GM18502 (cell line): ENCODE measurements around the gene ISLR2.

Source experiments
- ATAC-seq: cut with Tn5 transposase; IDR thresholded peaks from one replicate; pipeline ENCODE4 v1.9.1; 2021; ENCODE audit warnings: mild to moderate bottlenecking; ENCODE audit not compliant: unreplicated experiment, poor library complexity

The ISLR2 gene

GRCh38 chr15:74174219-74174957 lies 44.0 kb downstream of the ISLR2 start:
- no peak for ATAC-seq

GRCh38 chr15:74174958-74175253 lies 44.5 kb downstream of the ISLR2 start:
- ATAC-seq = no peak

DNA sequence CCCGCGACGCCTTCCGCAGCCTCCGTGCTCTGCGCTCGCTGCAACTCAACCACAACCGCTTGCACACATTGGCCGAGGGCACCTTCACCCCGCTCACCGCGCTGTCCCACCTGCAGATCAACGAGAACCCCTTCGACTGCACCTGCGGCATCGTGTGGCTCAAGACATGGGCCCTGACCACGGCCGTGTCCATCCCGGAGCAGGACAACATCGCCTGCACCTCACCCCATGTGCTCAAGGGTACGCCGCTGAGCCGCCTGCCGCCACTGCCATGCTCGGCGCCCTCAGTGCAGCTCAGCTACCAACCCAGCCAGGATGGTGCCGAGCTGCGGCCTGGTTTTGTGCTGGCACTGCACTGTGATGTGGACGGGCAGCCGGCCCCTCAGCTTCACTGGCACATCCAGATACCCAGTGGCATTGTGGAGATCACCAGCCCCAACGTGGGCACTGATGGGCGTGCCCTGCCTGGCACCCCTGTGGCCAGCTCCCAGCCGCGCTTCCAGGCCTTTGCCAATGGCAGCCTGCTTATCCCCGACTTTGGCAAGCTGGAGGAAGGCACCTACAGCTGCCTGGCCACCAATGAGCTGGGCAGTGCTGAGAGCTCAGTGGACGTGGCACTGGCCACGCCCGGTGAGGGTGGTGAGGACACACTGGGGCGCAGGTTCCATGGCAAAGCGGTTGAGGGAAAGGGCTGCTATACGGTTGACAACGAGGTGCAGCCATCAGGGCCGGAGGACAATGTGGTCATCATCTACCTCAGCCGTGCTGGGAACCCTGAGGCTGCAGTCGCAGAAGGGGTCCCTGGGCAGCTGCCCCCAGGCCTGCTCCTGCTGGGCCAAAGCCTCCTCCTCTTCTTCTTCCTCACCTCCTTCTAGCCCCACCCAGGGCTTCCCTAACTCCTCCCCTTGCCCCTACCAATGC lies 45.1 kb downstream of the ISLR2 start:
- ATAC-seq = no peak

GRCh38 chr15:74176262-74177214 lies 46.2 kb downstream of the ISLR2 start:
- ATAC-seq = no peak

DNA sequence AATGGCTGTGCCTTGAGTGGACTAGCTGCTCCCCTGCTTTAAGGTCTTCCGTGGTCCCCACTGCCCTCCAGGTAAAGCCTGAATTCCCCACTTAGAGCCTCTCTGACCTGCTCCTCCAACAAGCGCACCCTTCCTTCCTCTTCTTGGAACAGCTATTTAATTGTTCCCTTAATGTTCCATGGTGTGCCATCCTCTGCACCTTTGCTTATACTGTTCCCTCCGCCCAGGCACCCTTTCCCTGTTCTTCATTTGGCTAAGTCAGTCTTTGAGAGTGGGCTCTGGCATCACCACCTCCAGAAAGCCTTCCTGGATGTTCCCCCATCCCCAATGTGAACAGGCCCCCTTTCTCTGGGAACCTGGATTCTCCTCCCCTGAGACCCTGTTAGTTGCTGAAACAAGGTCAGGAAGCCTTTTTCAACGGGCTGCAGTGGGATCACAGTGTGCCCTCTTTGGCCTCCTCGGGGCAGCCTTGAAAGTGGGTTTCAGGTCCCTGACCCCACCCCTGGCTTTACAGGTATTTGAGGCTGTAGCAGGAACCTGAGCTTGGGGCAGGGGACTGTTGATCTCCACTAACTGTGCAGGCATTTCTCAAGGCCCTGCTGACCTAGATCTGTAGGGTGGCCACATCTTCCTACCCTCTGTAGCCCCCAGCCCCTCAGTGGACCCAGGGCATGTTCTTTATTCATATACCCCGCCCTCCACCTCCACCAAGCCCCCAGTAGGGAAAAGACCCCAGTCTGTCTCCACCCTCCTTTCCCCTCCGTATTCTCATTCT lies 48.1 kb downstream of the ISLR2 start:
- ATAC-seq = no peak

GRCh38 chr15:74179101-74179841 lies 48.9 kb downstream of the ISLR2 start:
- no peak for ATAC-seq

DNA sequence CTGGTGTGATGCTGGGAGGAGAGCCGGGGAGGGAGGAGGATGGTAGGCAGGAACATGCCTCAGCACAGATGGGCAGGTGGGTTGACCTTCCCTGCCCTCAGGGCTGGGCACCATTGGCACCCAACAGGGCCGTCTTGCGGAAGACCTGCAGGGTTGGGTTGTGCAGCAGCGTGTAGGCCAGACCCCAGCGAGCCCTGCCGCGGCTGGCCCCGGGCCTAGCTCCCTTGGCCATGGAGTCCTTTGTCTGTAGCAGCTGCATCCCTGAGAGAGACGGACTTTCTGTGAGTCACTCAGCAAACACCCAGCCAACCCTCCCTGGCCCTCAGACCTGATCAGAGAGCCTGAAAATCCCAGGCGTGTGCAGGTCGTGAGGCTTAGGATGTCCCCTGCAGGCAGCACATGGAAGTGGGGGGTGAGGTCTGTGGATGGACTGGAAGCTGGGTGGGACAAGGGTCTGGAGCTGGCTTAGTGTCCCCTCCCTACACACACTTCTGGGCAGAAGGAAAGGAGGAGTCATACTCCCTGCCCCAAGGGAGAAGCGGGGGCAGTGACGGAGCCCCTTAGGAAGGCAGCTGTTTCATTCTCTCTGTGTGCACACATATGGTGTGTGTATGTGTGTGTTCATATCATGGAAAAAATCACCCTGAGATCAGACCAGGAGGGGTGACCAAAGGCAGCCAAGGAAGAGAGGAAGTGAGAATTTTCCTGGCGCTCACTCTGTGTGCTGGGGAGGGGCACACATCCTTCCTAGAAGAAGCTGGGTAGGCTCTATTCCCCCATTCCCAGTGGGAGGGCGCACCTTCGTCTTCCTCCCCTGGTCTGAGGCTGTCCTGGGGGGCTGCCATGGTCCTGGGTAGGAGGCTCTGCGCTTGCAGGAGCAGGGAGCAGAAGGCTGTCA lies 49.8 kb downstream of the ISLR2 start:
- no peak for ATAC-seq

GRCh38 chr15:74180881-74181602 lies 50.7 kb downstream of the ISLR2 start:
- ATAC-seq = no peak

DNA sequence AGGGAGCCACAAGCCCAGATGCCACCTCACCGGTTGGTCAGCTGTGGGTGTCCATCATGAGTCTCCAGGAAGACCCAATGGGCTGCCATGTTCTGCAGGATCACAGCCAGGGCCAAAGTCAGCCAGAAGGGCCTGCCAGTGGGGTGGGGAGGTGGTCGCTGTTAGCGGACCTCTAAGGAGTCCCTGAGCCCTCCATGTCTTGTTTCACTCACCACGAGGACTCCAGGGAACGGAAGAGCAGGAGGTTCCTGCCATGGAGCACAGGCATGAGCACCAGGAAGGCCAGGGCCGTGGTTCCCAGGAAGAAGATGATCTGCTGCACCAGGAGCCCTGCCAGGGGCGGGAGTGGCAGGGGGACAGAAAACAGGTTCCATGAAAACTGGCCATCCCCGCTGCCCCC lies 51.7 kb downstream of the ISLR2 start:
- ATAC-seq = no peak

DNA sequence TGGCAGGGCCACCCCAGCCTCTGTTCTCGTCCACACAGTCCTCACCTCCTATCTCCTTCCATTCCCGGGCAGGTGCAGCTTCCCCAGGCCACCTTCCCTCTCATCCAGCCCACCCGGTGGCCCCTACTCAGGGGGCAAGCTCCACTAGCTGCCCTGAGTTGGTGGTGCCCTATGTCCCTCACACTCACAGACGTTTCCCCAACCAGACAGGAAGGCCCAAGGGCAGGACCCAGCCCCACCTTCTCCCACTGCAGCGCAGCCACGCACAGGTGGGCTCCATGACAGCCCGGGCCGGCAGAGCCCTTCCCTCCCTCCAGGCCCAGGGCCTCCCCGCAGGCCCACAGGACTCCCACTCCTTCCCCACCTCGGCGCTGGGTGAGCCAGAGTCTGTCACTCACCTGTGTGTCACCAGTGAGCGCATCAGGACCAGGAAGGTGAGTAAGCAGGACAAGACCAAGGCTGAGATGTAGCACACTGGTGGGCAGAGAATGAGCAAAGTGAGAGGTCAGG lies 54.3 kb downstream of the ISLR2 start:
- no peak for ATAC-seq

- no peak for ATAC-seq
Observed at GRCh38 chr15:74185710-74186348, 55.4 kb downstream of the ISLR2 start.
